SH-SY5Y (cell line): ENCODE results near the gene MYBPC1.

Source experiments
- GATA2 ChIP-seq: IDR thresholded peaks from 2 replicates; pipeline ENCODE4 v1.6.1; 2011; ENCODE audit warnings: mild to moderate bottlenecking, low read depth, low read length
- GATA3 ChIP-seq: IDR thresholded peaks from 2 replicates; pipeline ENCODE4 v1.6.1; 2011; ENCODE audit warnings: low read depth, mild to moderate bottlenecking, low read length, moderate library complexity

MYBPC1 gene

GRCh38 chr12:101594700-101595099 lies at the start of gene MYBPC1:
Gene MYBPC1, plus strand, starts transcription at chr12:101594971. Its CDS starts 100 bp downstream, at chr12:101595071.
- TF ChIP-seq GATA3: no peak

- TF ChIP-seq GATA3: no peak
- no peak for TF ChIP-seq GATA2
Observed at GRCh38 chr12:101551362-101552114, 43.2 kb upstream of the MYBPC1 start.

GRCh38 chr12:101552277-101552676 lies 42.5 kb upstream of the MYBPC1 start:
- no peak for TF ChIP-seq GATA3
- no peak for TF ChIP-seq GATA2

- TF ChIP-seq GATA3 (no peak), GATA2 (no peak)
Observed at GRCh38 chr12:101557094-101557493, 37.7 kb upstream of the MYBPC1 start.

GRCh38 chr12:101563212-101563611 lies 31.6 kb upstream of the MYBPC1 start:
- TF ChIP-seq GATA2 (no peak), GATA3 (no peak)

- TF ChIP-seq GATA3: no peak
- no peak for TF ChIP-seq GATA2
Observed at GRCh38 chr12:101564912-101565311, 29.9 kb upstream of the MYBPC1 start.

- TF ChIP-seq GATA2 (no peak), GATA3 (no peak)
Observed at GRCh38 chr12:101566318-101566717, 28.5 kb upstream of the MYBPC1 start.

GRCh38 chr12:101567918-101568317 lies 26.9 kb upstream of the MYBPC1 start:
- TF ChIP-seq GATA3 (no peak), GATA2 (no peak)

- TF ChIP-seq GATA3: no peak
- TF ChIP-seq GATA2: no peak
Observed at GRCh38 chr12:101570047-101570446, 24.7 kb upstream of the MYBPC1 start.

GRCh38 chr12:101571105-101571504 lies 23.7 kb upstream of the MYBPC1 start:
- TF ChIP-seq GATA2 (no peak), GATA3 (no peak)

- TF ChIP-seq GATA3 (no peak), GATA2 (no peak)
Observed at GRCh38 chr12:101573743-101574142, 21.0 kb upstream of the MYBPC1 start.

GRCh38 chr12:101578417-101578816 lies 16.4 kb upstream of the MYBPC1 start:
- TF ChIP-seq GATA2: no peak
- TF ChIP-seq GATA3: no peak

- no peak for TF ChIP-seq GATA2
- TF ChIP-seq GATA3: no peak
Observed at GRCh38 chr12:101581190-101581589, 13.6 kb upstream of the MYBPC1 start.

GRCh38 chr12:101582937-101583336 lies 11.8 kb upstream of the MYBPC1 start:
- TF ChIP-seq GATA2 (no peak), GATA3 (no peak)

- TF ChIP-seq GATA2: no peak
- TF ChIP-seq GATA3: no peak
Observed at GRCh38 chr12:101590383-101590782, 4.4 kb upstream of the MYBPC1 start.

- no peak for TF ChIP-seq GATA2
- no peak for TF ChIP-seq GATA3
Observed at GRCh38 chr12:101591781-101592180, 3.0 kb upstream of the MYBPC1 start.

GRCh38 chr12:101592448-101592847 lies 2.3 kb upstream of the MYBPC1 start:
- no peak for TF ChIP-seq GATA2
- no peak for TF ChIP-seq GATA3
